ENCODE data around the gene SSU72. TPM values are rescaled to one million over a fixed set of nuclear protein-coding genes. Genes with fewer than 3 reads are reported as not detected.
A peak's percentile ranks its signal among the peaks of the same experiment; 100 is the strongest.

Gene SSU72
- total RNA-seq, 3 donors from 2014 or later, result 117 to 123 (median 120) TPM

DNA sequence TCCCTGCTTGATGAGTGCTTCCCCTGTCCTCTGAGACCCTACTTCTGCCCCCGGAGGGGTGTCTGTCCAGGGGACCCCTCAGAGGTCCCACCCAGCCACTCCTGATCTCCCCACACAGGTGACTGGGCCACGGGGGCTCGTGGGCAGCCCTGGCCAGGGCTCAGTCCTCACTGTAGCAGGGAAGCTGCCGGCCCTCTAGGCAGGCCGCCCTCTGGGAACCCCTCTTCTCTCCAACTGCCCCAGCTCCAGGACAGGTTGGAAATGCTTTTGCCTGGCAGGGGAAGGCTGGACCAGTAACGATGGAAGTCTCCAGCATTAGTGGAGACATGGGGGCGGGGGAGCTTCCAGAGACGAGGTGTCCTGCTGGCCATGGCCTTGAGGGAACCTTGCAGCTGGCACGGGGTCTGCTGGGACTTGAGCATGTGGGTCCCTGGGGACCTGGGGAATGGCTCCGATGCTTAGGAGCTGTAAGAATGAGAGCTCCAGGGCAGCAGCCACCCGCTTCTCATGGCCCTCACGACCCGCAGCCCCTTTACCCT is 28.4 kb upstream of the SSU72 start:
- TF ChIP-seq, protein P1, sequence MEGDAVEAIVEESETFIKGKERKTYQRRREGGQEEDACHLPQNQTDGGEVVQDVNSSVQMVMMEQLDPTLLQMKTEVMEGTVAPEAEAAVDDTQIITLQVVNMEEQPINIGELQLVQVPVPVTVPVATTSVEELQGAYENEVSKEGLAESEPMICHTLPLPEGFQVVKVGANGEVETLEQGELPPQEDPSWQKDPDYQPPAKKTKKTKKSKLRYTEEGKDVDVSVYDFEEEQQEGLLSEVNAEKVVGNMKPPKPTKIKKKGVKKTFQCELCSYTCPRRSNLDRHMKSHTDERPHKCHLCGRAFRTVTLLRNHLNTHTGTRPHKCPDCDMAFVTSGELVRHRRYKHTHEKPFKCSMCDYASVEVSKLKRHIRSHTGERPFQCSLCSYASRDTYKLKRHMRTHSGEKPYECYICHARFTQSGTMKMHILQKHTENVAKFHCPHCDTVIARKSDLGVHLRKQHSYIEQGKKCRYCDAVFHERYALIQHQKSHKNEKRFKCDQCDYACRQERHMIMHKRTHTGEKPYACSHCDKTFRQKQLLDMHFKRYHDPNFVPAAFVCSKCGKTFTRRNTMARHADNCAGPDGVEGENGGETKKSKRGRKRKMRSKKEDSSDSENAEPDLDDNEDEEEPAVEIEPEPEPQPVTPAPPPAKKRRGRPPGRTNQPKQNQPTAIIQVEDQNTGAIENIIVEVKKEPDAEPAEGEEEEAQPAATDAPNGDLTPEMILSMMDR (IDR thresholded peaks at IDR 0.05), result no peak
- H3K4me1 ChIP-seq (ENCODE audit: low read depth), result peaks cover 12% of the 10 kb centered on the region
- H3K36me3 ChIP-seq (ENCODE audit: low read depth), result no peaks in the 10 kb centered on the region
- H3K4me3 ChIP-seq, result no peak overlapping the region
- DNase-seq (no peak), ATAC-seq (no peak)
- intact Hi-C loops (cut with DNase I, micrococcal nuclease), result no loop called here
- H3K9me3 ChIP-seq, result no peaks in the 10 kb centered on the region

DNA sequence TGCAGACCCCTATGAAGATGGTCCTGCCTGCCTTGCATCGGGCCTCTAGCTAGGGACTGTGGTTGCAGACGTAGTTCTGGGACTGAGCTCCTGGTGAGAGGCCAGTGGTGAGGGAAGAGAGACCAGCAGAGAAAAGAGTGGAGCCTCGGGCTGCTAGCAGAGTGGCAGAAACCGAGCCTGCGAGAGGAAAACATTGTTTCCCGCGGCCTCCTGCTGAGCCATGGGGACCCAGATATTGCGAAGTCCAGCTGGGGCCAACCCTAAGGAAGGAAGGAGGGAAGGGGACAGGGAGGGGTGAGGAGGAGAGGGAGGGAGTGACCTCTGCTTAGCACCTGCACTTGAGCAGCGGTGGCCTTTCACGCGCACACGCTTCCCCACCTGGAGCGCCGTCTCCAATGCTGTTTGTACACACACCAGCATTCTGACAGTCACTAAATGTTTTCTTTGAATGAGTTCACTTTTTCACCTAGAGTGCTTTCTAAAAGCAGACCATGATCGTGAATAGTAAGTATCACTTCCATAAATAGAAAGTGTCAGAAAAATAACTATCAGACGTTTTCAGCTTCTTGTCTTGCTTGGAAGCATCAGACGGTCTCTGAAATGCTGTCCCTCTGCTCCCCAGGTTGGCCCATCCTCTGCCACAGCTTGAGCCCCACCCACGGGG is 27.8 kb upstream of the SSU72 start:
- ATAC-seq (no peak), DNase-seq (no peak)
- TF ChIP-seq, protein P1 (IDR thresholded peaks at IDR 0.05), result no peak

DNA sequence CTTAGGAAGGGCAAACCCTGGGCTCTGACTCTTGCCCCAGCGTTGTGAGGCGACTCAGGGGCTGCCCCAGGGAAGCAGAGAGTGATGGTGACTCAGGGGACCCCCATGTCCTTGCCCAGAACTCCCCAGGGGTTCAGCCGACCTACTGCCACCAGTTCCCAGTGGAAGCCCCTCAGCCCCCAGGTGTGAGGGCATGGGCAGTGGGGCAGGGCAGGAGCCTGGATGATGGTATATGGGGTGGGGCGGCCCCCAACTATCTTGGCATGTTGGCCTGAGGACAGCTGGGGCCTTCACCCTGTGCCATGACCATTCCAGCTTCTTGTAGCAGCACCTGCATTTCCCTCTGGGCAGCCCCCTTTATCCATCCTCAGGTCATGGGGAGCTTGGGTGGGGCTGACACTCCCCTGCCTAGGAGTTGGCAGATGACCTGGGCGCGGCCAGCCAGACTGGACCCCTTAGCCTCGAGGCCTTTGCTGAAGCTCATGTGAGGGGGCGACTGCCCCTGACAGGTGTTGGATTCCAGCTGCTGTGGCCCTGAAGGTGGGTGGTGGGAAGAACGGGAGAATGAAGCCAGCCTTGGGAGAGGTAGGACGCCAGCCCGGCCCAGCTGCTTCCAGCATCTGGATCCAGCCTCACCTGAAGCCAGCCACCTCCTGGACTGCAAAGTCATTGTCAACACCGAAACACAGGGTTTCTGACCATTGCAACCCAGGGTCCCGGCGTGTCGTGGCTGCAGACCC is 27.1 kb upstream of the SSU72 start:
- intact Hi-C loops (cut with DNase I, micrococcal nuclease), result no loop called here
- ATAC-seq, result no peak

More for the DNA sequence above, 27.8 kb upstream of the SSU72 start:
- H3K4me1 ChIP-seq (ENCODE audit: low read depth), result peaks cover 12% of the 10 kb centered on the region
- no peaks in the 10 kb centered on the region for H3K9me3 ChIP-seq
- no peak overlapping the region for H3K4me3 ChIP-seq
- no peaks in the 10 kb centered on the region for H3K36me3 ChIP-seq (ENCODE audit: low read depth)
- intact Hi-C loops (cut with DNase I, micrococcal nuclease), result no loop called here

DNA sequence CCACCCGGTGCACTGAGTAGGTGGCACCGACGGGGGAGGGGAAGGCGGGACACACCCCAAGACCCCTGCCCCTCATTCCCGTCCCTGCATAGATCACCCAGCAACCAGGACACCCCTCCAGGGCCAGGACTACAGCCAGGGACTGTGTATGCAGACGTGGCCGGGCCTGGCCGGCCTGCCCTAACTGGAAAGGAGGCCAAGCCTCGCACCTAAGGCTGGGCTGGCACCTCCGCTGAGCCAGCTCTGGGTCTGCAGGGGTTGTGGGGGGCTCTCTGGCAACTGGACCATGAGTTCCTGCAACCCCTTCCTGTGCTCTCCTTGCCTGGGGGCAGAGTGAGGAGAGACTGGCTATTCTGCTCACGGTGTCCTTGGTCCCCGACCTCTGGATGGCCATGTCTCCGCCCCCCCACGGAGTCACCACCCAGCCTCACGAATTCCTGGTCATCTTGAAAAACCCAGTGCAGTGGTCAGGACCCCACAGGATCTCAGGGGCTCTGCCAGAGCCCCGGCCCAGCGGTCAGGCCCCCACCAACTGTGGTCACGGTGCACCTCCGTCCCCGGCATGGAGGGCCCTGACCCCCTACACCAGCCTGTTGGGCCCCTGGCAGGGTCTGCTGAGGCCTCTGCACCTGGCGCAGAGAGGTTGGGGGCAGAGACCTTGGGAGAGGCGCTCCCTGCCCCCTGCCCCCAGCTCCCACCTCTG is 26.3 kb upstream of the SSU72 start:
- H3K4me1 ChIP-seq (ENCODE audit: low read depth), result peaks cover 12% of the 10 kb centered on the region
- no peaks in the 10 kb centered on the region for H3K36me3 ChIP-seq (ENCODE audit: low read depth)
- intact Hi-C loops (cut with DNase I, micrococcal nuclease), result no loop called here
- H3K9me3 ChIP-seq, result no peaks in the 10 kb centered on the region
- TF ChIP-seq, protein P1 (IDR thresholded peaks at IDR 0.05), result no peak
- ATAC-seq (no peak), DNase-seq (peak in 1 of 3 donors; percentile 43)
- H3K4me3 ChIP-seq, result no peak overlapping the region

More for the DNA sequence above, 27.1 kb upstream of the SSU72 start:
- Histone ChIP-seq H3K4me3 (no peak overlapping the region), H3K9me3 (no peaks in the 10 kb centered on the region), H3K4me1 (ENCODE audit: low read depth) (peaks cover 12% of the 10 kb centered on the region), H3K36me3 (ENCODE audit: low read depth) (no peaks in the 10 kb centered on the region)
- peak in 1 of 3 donors; percentile 45 for DNase-seq
- TF ChIP-seq, protein P1 (IDR thresholded peaks at IDR 0.05), result no peak

DNA sequence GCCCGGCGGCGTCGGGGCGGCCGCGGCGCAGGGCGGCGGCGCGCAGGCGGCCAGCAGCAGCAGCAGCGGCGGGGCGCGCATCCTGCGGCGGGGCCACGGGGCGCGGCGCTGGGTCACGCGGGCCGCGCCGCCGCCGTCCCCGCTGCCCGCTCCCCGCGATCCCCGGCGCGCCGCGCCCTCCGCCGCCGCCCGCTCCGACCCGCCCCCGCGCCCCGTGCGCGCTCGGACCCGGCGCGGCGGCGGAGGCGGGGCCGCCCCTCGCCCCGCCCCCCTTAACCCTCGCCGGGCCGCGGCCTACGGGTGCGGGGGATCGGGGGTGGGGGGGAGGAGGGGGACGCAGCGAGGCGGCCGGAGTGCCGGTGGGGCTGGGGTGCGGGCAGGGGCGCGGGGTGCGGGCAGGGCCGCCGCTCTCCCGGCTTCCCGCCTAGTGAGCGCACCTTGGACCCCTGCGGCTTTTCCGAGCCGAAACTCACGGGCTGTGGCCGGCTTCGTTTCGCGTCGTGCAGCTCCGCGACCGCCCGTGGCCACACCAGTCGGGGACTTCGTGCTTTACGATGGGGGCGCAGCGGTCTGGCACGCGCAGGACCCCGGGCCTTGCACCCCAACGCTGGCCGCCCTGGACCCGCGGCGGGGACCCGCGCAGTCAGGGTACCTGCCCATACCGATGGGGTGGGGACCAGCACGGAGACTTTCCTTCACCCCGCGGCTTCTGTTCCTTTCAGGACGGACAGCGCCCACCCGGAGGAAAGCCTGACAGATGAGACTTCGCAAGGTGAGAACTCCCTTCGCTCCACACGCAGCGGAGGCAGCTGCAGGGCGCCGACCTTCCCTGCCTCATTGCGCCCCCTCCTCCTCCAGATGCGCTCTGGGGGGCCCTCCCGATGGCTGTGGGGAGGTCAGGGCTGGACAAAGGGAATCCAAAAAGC is 25.5 kb upstream of the SSU72 start, which contains the start of gene FNDC10:
Gene FNDC10 (minus strand): TSS at position 201 of the 926 bp plus-strand sequence. CDS start 120 bp downstream, at position 81.
- H3K4me3 ChIP-seq, result no peak within 1 kb of the TSS
- no peaks in the 10 kb centered on the region for H3K9me3 ChIP-seq
- H3K36me3 ChIP-seq (ENCODE audit: low read depth), result no peaks in the 10 kb centered on the region
- ATAC-seq (peak; percentile 28), DNase-seq (peak in 1 of 3 donors; percentile 43)
- intact Hi-C loops (cut with DNase I, micrococcal nuclease), result no loop called here
- TF ChIP-seq, protein P1 (IDR thresholded peaks at IDR 0.05), result no peak
- H3K4me1 ChIP-seq (ENCODE audit: low read depth), result peaks cover 12% of the 10 kb centered on the region
